Glomerular visceral epithelial cell (primary cell): ENCODE measurements around the gene NFKB2.

ENCODE experiments used
- DNase-seq: peaks from one replicate; pipeline ENCODE4 v3.0.0-alpha.2; 2016; ENCODE audit errors: extremely low spot score

The NFKB2 gene

GRCh38 chr10:102408728-102409603 is 13.5 kb downstream of the NFKB2 start:
- no peak for DNase-seq

GRCh38 chr10:102409604-102410428 is 14.3 kb downstream of the NFKB2 start:
- no peak for DNase-seq

GRCh38 chr10:102410429-102411073 is 15.0 kb downstream of the NFKB2 start:
- no peak for DNase-seq

- DNase-seq, result no peak
These were observed 16.1 kb downstream of the NFKB2 start for GRCh38 chr10:102411341-102412255.

GRCh38 chr10:102412293-102412692 is 16.8 kb downstream of the NFKB2 start:
- DNase-seq, result no peak

GRCh38 chr10:102413053-102413705 is 17.7 kb downstream of the NFKB2 start:
- peak; percentile 31 for DNase-seq

GRCh38 chr10:102413806-102414561 is 18.5 kb downstream of the NFKB2 start:
- no peak for DNase-seq

- no peak for DNase-seq
These were observed 19.2 kb downstream of the NFKB2 start for GRCh38 chr10:102414749-102415148.

GRCh38 chr10:102416283-102416682 is 20.8 kb downstream of the NFKB2 start:
- no peak for DNase-seq

- no peak for DNase-seq
These were observed 21.2 kb downstream of the NFKB2 start for GRCh38 chr10:102416695-102417094.

GRCh38 chr10:102418622-102419268 is 23.2 kb downstream of the NFKB2 start, which contains the start of gene PSD:
TSS of gene PSD (minus strand) at chr10:102418785. CDS start at chr10:102417038, 1,747 bp downstream.
- DNase-seq, result no peak

GRCh38 chr10:102419269-102420180 is 24.0 kb downstream of the NFKB2 start:
- peak; percentile 51 for DNase-seq

GRCh38 chr10:102420181-102420713 is 24.7 kb downstream of the NFKB2 start:
- DNase-seq, result no peak

- DNase-seq, result peak; percentile 97
These were observed 25.4 kb downstream of the NFKB2 start, which contains the start of gene FBXL15 for GRCh38 chr10:102420714-102421506. TSS of gene FBXL15 (plus strand) at chr10:102420836. CDS start at chr10:102421130, 294 bp downstream.

- DNase-seq, result no peak
These were observed 25.9 kb downstream of the NFKB2 start for GRCh38 chr10:102421507-102421756.

GRCh38 chr10:102421757-102422512 is 26.4 kb downstream of the NFKB2 start:
- peak; percentile 42 for DNase-seq
